MG63 (cell line): Measurements from ENCODE around the gene YAP1. TPM values are rescaled to one million over a fixed set of nuclear protein-coding genes. Genes with fewer than 3 reads are reported as not detected.

Source experiments
- DNase-seq: peaks from one replicate; pipeline ENCODE4 v3.0.0-alpha.2; 2020
- H3K27me3 ChIP-seq: fragments of 250-450 bp; sonication (Bioruptor Pico); 2 replicates; pipeline ENCODE4 v1.5.1; 2020; ENCODE audit warnings: mild to moderate bottlenecking, moderate library complexity
- H3K36me3 ChIP-seq: fragments of 250-450 bp; sonication (Bioruptor Pico); 2 replicates; pipeline ENCODE4 v1.5.1; 2020; ENCODE audit warnings: mild to moderate bottlenecking, moderate library complexity
- H3K4me3 ChIP-seq: fragments of 250-450 bp; sonication (Bioruptor Pico); 2 replicates; pipeline ENCODE4 v1.5.1; 2020; ENCODE audit warnings: mild to moderate bottlenecking, moderate library complexity
- H3K9me3 ChIP-seq: fragments of 250-450 bp; sonication (Bioruptor Pico); 2 replicates; pipeline ENCODE4 v1.5.1; 2020; ENCODE audit warnings: mild to moderate bottlenecking, moderate library complexity
- total RNA-seq: library from RNA; depleted of rRNA; stranded (reverse); fragments of >200 nt; shearing (Covaris generic); gene quantifications from 2 replicates; pipeline ENCODE4 v1.2.3, GENCODE V29; 2014; ENCODE audit warnings: low replicate concordance

Gene YAP1
- total RNA-seq, 1 experiment from 2014 or later = 28.6 TPM

DNA sequence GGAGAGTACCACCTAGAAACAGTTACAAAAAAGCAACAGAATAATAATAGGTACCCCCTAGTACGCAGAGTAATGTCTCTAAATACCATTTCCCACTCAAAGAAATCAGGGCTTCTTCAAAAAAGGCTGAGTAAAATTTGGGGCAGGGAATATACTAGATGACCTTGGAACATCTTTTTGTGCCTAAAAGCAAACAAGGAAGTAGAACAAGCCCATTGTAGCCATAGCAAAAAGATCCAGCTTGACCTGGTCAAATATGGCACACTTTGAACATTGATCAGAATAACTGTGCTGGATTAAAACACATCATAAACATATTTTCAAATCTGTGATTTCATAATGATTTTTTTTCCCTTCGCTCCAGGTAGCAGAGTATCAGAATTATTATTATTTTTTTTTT lies 91.5 kb downstream of the YAP1 start:
- H3K36me3 ChIP-seq = peaks cover 30% of the 10 kb centered on the region
- no peaks in the 10 kb centered on the region for H3K9me3 ChIP-seq
- DNase-seq = no peak
- H3K27me3 ChIP-seq = no peaks in the 10 kb centered on the region
- H3K4me3 ChIP-seq = no peak overlapping the region

DNA sequence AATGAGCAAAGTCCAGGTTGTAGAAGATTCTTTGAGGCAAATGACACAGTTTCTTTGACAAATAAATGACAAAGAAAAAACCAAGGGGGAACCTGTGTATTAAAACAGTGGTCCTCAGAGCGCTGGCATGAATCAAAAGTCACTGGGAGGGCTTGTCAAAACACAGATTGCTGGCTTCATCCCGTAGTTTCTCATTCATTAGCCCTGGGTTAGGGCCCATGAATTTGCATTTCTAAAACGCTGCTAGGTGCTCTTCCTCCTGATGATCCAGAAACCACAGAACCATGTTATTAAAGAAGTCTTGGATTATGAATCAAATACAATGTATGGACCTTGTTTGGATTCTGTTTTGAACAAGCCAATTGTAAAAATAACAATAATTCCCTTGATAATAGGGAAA lies 92.7 kb downstream of the YAP1 start:
- peaks cover 35% of the 10 kb centered on the region for H3K36me3 ChIP-seq
- H3K4me3 ChIP-seq = no peak overlapping the region
- DNase-seq = no peak
- H3K27me3 ChIP-seq = no peaks in the 10 kb centered on the region
- no peaks in the 10 kb centered on the region for H3K9me3 ChIP-seq

DNA sequence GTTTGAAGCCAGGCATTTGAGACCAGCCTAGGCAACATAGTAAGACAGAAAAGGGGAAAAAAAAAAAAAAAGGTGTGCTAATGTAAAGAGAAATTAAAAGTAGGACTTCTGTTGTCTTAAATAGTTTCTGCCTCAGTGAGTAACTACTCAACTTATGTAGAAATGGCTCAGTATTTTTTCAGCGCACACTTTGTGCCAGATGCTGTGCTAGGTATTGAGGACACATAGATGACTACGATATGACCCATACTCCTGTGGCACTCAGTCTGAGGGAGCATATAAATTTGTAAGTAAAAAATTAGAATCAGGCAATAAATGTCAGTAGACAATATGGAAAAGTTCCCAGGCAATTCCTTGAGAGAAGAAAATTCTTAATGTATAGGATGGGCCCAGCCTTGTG lies 93.9 kb downstream of the YAP1 start:
- H3K9me3 ChIP-seq = no peaks in the 10 kb centered on the region
- H3K27me3 ChIP-seq = no peaks in the 10 kb centered on the region
- peaks cover 39% of the 10 kb centered on the region for H3K36me3 ChIP-seq
- no peak overlapping the region for H3K4me3 ChIP-seq
- DNase-seq = no peak

DNA sequence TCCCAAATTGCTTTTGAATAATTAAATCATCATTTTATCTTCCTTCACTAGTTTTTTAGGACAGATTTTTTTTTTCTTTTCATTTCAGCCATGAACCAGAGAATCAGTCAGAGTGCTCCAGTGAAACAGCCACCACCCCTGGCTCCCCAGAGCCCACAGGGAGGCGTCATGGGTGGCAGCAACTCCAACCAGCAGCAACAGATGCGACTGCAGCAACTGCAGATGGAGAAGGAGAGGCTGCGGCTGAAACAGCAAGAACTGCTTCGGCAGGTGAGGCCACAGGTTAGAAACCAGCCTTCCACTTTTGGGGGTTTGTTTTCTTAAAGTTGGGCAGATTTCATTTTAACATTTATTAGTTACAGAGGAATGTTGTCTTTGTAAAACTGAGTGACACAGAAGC lies 95.6 kb downstream of the YAP1 start:
- no peaks in the 10 kb centered on the region for H3K9me3 ChIP-seq
- H3K36me3 ChIP-seq = peaks cover 47% of the 10 kb centered on the region
- no peak overlapping the region for H3K4me3 ChIP-seq
- no peak for DNase-seq
- no peaks in the 10 kb centered on the region for H3K27me3 ChIP-seq

DNA sequence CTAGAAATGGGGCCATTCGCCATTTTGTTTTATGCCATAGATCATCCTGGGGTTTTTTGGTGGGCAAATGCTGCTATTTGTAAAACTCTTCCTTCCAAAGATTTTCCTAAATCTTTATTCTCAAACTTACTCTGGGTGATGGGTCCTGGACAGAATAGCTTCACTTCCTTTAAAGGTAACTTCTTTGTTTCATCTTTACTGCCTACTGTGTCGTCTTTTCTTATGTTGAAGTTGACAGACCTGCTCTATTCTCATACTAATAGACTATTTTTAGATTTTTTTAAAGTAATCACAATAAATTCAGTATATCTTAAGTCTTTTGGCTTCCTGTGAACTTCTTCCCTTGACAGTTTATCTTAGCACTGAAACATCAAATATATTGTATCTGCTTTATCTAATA lies 98.6 kb downstream of the YAP1 start:
- no peaks in the 10 kb centered on the region for H3K9me3 ChIP-seq
- no peak for DNase-seq
- no peak overlapping the region for H3K4me3 ChIP-seq
- H3K36me3 ChIP-seq = peaks cover 42% of the 10 kb centered on the region
- no peaks in the 10 kb centered on the region for H3K27me3 ChIP-seq

DNA sequence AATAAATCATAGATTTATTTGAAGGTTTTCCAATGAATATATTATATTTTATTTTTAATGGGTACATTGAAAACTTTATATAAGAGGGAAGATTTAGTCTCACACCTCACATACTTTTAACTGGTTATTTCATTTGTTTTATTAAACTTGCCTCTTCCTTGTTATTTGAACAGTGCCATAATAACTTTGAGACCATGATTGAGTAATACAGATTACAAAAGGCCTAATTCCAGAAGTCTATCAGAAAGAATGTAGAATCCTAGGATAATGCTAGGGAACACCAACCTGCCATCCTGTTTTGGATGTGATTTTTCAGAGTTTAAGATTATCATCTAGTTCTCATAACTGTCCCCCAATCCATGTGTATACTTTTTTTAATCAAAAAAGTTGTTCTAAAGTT lies 104.4 kb downstream of the YAP1 start:
- Histone ChIP-seq H3K4me3 (no peak overlapping the region), H3K36me3 (peaks cover 46% of the 10 kb centered on the region), H3K9me3 (no peaks in the 10 kb centered on the region), H3K27me3 (no peaks in the 10 kb centered on the region)
- no peak for DNase-seq

DNA sequence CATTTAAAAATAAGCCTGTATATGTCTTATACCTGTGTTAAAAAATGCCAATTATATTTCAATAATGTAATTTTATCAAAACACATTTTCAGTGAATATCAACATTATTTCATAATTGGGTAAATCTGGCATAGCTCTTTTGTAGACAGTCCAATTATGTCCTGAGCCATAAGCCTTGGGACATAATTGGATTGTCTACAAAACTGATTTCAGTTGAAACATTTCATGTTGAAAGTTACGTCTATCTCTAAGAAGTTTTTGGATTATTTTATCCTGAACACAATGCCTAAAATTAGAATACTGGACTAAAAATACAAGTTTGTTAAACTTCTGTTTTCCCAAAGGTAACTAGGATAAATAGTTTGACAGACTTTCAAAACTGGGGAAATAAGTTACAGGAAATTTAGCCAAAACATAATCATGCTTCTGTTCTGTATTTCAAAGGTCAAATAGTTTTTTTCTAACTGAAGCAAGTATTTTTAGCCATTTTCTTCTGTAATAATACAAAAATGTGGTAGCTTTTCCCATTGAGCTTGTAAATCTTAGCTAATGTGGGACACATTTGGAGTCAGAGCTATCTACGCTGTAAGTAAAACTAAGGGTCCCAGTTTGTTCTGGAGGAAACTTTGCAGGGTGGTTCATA lies 106.3 kb downstream of the YAP1 start:
- Histone ChIP-seq H3K27me3 (no peaks in the 10 kb centered on the region), H3K9me3 (no peaks in the 10 kb centered on the region), H3K36me3 (peaks cover 48% of the 10 kb centered on the region), H3K4me3 (no peak overlapping the region)
- DNase-seq = no peak

DNA sequence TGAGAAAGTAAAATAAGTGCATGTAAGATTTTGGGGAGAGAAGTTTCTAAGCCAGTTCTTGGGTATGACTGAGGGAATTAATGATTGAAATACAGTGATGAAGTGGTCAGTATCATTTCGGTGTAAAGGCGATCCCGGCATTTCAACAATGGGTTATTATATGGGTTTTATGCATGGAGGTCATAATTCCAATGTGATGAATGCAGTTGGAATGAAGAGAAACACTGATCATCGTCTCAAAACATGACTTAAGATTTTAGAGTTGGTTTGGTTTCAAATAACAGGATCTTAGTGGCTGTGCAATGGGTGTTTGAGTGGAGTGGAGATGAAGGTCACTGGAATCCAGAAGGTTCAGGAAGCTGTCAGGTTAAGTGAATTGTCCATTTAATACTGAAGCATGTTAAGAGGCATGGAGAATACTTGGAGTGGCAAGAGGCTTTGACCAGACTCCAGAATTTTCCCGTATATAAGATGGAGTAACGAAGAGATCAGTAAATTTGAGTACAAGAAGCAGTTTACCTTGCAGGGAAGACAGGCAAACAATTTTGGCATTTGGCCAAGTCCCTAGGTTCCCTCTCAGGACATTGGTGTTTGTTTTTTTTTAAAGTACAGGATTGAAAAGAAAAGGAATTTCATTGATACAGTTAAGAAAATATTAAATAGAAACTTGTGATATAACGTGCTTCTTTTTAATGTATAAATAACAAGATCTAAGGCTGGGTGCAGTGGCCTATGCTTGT lies 110.7 kb downstream of the YAP1 start:
- no peaks in the 10 kb centered on the region for H3K9me3 ChIP-seq
- no peak for DNase-seq

DNA sequence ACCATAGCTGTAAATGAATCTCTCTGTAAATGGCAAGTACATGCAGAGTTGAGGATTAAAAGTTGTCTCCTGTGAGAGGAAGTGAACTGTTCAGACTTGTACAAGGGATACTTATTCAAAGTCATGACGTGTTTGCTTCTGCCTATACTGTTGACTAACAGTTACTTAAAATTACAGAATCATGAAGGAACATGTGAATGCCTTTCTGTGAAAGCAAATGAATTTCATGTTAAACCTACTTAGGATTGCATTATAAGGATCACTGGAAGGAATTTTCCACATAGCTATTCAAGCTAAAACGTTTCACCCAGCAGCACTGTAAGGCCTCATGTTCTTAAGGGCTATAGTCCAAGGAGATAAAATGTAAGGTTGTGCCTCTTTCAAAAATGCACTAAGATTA lies 113.6 kb downstream of the YAP1 start:
- H3K27me3 ChIP-seq = no peaks in the 10 kb centered on the region
- no peak for DNase-seq
- peaks cover 44% of the 10 kb centered on the region for H3K36me3 ChIP-seq
- H3K9me3 ChIP-seq = no peaks in the 10 kb centered on the region
- H3K4me3 ChIP-seq = no peak overlapping the region

More for the DNA sequence above, 110.7 kb downstream of the YAP1 start:
- no peak overlapping the region for H3K4me3 ChIP-seq
- peaks cover 48% of the 10 kb centered on the region for H3K36me3 ChIP-seq
- H3K27me3 ChIP-seq = no peaks in the 10 kb centered on the region

DNA sequence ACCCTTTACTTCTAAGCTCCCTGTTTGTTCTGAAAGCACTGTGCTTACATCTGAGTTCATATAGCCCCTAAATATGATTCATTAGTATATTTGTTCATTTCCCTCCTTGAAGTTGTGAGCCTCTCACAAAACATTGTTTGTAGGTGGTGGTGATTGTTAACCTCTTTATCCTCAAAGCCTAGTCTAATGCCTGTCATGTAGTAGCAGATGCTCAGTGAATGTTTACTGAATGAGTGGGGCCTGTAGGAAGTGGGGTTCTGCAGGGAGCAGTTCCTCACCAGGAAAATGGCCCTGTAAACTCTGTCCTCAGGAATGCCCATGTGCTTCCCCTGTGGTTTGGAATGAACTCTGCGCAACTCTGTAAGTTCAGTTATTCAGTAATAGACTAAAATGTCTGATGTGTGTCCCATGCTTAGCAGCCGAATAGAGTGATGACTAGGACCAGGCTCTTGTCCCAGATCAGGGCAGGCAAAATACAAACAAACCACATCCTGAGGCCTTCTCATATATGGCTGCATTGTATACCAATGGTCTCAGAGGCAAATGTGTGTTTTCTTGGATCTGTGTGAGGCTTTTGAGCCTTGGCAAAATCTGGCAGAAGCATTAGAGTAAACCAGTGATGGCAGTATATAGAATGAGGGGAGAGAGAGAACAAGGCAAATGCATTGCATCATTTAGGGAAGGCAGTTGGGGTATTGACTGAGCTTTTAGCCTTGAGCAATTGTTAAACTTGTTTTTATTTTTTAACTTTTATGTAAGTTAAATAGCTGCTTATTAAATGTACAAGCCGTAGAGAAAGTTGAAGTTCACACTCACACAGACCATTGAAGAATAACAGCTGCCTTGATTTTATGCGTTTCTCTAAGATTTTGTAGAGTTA lies 115.7 kb downstream of the YAP1 start:
- peak; percentile 70 for DNase-seq
- H3K9me3 ChIP-seq = no peaks in the 10 kb centered on the region
- peaks cover 49% of the 10 kb centered on the region for H3K36me3 ChIP-seq
- no peaks in the 10 kb centered on the region for H3K27me3 ChIP-seq
- no peak overlapping the region for H3K4me3 ChIP-seq

DNA sequence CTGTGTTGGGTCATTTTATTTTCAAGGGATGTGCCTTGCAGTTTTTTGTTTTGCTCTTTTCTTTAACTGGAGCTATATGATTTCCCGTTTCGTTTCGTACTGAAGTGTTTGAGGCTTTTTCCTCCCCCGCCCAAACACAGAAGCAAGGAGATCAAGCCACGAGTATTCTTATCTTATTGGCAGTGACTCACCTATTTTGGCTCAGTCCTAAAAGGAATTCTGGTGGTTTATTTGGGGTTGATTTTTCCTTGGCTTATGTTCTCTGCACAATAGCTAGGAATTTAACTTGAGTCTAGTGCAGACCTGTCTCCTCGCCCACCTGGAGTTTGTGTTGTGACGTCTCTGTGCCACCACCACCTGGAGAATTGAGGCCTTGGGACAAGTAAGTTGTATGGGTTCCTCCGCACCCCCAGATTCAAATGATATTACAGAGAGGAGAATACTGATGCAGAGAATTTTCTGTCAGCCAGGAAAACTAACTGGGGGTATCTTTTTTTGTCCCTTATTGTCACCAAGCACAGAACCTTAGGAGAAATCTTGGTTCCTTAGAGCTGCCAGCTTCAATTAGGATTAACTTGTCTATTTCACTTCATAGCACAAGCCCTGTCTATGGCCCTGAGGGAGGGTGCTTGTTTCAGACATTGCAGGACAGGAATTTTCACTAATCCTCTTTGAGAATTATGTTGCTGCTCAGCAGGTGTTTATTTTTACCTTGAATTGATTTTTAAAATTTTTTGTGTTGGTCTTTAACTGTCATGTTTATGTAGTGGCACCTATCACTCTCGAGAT lies 116.6 kb downstream of the YAP1 start:
- Histone ChIP-seq H3K4me3 (no peak overlapping the region), H3K36me3 (peaks cover 52% of the 10 kb centered on the region), H3K9me3 (no peaks in the 10 kb centered on the region), H3K27me3 (no peaks in the 10 kb centered on the region)
- DNase-seq = no peak

DNA sequence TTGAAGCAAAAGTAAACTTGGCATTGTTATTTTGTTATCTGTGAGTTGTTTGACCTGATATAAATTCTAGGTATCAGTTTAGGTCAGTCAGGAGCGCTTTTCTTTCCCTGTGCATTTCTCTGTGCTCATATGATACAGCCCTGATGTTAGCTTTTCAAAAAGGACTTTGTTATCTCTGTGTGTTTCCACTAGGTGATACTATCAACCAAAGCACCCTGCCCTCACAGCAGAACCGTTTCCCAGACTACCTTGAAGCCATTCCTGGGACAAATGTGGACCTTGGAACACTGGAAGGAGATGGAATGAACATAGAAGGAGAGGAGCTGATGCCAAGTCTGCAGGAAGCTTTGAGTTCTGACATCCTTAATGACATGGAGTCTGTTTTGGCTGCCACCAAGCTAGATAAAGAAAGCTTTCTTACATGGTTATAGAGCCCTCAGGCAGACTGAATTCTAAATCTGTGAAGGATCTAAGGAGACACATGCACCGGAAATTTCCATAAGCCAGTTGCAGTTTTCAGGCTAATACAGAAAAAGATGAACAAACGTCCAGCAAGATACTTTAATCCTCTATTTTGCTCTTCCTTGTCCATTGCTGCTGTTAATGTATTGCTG lies 119.4 kb downstream of the YAP1 start:
- DNase-seq = no peak
- peaks cover 49% of the 10 kb centered on the region for H3K36me3 ChIP-seq

DNA sequence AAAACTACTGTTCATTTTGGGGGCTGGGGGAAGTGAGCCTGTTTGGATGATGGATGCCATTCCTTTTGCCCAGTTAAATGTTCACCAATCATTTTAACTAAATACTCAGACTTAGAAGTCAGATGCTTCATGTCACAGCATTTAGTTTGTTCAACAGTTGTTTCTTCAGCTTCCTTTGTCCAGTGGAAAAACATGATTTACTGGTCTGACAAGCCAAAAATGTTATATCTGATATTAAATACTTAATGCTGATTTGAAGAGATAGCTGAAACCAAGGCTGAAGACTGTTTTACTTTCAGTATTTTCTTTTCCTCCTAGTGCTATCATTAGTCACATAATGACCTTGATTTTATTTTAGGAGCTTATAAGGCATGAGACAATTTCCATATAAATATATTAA lies 119.9 kb downstream of the YAP1 start:
- Histone ChIP-seq H3K36me3 (peaks cover 49% of the 10 kb centered on the region), H3K4me3 (no peak overlapping the region), H3K27me3 (no peaks in the 10 kb centered on the region), H3K9me3 (no peaks in the 10 kb centered on the region)
- DNase-seq = no peak

More for the DNA sequence above, 119.4 kb downstream of the YAP1 start:
- H3K9me3 ChIP-seq = no peaks in the 10 kb centered on the region
- no peak overlapping the region for H3K4me3 ChIP-seq
- H3K27me3 ChIP-seq = no peaks in the 10 kb centered on the region

DNA sequence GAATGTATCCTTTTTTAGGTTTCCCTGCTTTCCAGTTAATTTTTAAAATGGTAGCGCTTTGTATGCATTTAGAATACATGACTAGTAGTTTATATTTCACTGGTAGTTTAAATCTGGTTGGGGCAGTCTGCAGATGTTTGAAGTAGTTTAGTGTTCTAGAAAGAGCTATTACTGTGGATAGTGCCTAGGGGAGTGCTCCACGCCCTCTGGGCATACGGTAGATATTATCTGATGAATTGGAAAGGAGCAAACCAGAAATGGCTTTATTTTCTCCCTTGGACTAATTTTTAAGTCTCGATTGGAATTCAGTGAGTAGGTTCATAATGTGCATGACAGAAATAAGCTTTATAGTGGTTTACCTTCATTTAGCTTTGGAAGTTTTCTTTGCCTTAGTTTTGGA lies 120.7 kb downstream of the YAP1 start:
- H3K4me3 ChIP-seq = no peak overlapping the region
- H3K9me3 ChIP-seq = no peaks in the 10 kb centered on the region
- no peaks in the 10 kb centered on the region for H3K27me3 ChIP-seq
- H3K36me3 ChIP-seq = peaks cover 49% of the 10 kb centered on the region
- DNase-seq = no peak

DNA sequence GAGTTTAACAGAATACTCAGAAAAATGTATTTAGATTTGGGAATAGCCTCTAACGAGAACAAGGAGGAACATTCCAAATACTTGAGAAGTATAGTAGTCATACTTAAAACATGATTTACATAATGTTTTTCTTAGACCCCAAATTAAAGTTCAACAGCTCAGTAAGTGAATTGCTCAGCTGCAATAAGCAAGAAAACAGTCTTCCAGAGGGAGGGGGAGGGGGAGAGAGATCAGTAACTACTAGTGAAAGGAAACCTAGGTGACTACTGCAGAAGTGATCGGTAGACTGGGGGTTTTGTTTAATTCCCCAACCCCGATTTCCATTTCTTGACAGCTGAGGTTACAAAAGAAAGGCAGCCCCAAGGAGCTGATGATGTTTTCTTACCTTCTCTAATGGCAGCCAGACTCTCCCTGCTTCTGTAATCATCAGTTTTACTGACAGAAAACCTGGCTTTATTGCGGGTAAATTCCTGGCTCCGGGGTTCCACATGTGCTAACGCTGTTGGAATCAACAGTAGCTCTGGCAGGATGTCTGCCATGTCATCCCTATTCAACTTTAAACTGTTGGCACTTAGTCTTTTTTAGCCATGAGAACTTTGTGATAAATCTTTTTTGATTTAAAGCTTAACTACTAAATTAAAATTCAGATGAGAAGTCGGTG lies 124.7 kb downstream of the YAP1 start:
- DNase-seq = no peak
- H3K4me3 ChIP-seq = no peak overlapping the region
- no peaks in the 10 kb centered on the region for H3K27me3 ChIP-seq
- H3K9me3 ChIP-seq = no peaks in the 10 kb centered on the region
- H3K36me3 ChIP-seq = peaks cover 33% of the 10 kb centered on the region
